Sigmoid colon (tissue), 7 donors: ENCODE data around the gene ATG101. TPM values are rescaled to one million over a fixed set of nuclear protein-coding genes. Genes with fewer than 3 reads are reported as not detected.

Source experiments
- DNase-seq: peaks from one replicate; pipeline ENCODE4 v3.0.0-alpha.2; 2019
- H3K27ac ChIP-seq, 4 donors: fragments of 200-600 bp; sonication (generic); one replicate each; pipeline ENCODE4 v1.5.1; 2016 to 2019; ENCODE audit warnings: mild to moderate bottlenecking in 1 of 4
- H3K27me3 ChIP-seq, 3 donors: fragments of 200-600 bp; sonication (generic); one replicate each; pipeline ENCODE4 v1.5.1; 2019; ENCODE audit warnings: mild to moderate bottlenecking in 1 of 3
- H3K36me3 ChIP-seq, 4 donors: fragments of 200-600 bp; sonication (generic); one replicate each; pipeline ENCODE4 v1.5.1; 2016 to 2019
- H3K4me1 ChIP-seq, 4 donors: fragments of 200-600 bp; sonication (generic); one replicate each; pipeline ENCODE4 v1.5.1; 2017 to 2019
- H3K4me3 ChIP-seq, 4 donors: fragments of 200-600 bp; sonication (generic); one replicate each; pipeline ENCODE4 v1.5.1; 2017 to 2019; ENCODE audit warnings: mild to moderate bottlenecking in 2 of 4, moderate library complexity in 1 of 4
- H3K9me3 ChIP-seq, 4 donors: fragments of 200-600 bp in 3 of 4; sonication (generic) in 3 of 4; one replicate each; pipeline versions ENCODE4 v1.5.1 to v1.6.1; 2013 to 2019
- EP300 ChIP-seq, 4 donors: sonication (generic); formaldehyde crosslinking; IDR thresholded peaks; one replicate each; pipeline ENCODE4 v1.6.1; 2017; ENCODE audit warnings: antibody characterized with exemption in 4 of 4
- POLR2A ChIP-seq, 2 donors: fragments of 450-650 bp; IDR thresholded peaks; one replicate each; pipeline ENCODE4 v1.6.1; 2016; ENCODE audit warnings: antibody characterized with exemption in 2 of 2, mild to moderate bottlenecking in 2 of 2, moderate library complexity in 2 of 2
- POLR2AphosphoS5 ChIP-seq, 4 donors: sonication (generic); formaldehyde crosslinking; IDR thresholded peaks; one replicate each; pipeline ENCODE4 v1.6.1; 2017; ENCODE audit warnings: antibody characterized with exemption in 4 of 4
- WGBS, 2 donors: extraction: QIAGEN DNeasy Blood & Tissue Kit; methylation state at CpG; one replicate each; pipeline ENCODE4 v1.1.7; 2013; 5-methylcytosine and 5-hydroxymethylcytosine counted together
- intact Hi-C: fragments of 100-400 bp; cut with DNase I; formaldehyde crosslinking; loops from one replicate; pipeline ENCODE4 v1.15.1; 2023
- polyA plus RNA-seq, 3 donors: library from polyadenylated mRNA; stranded (reverse); fragments of 200-250 nt; gene quantifications; one replicate each; pipeline ENCODE4 v1.2.3, GENCODE V29; 2013
- total RNA-seq, 4 donors: library from RNA; depleted of rRNA; stranded (reverse); fragments of >200 nt; gene quantifications; one replicate each; pipeline ENCODE4 v1.1.0, GENCODE V29; 2016
- TF ChIP-seq, protein P1 (sequence below), 4 experiments: fragments of 450-650 bp in 3 of 4; fragments of 200-600 bp in 1 of 4; IDR thresholded peaks; one replicate each; pipeline ENCODE4 v1.5.1; 2016 to 2019; ENCODE audit warnings: antibody characterized with exemption in 4 of 4, mild to moderate bottlenecking in 3 of 4, moderate library complexity in 2 of 4
- donor health status: healthy with polysubstance abuse.
- donor health status: Bipolar disorder and iron deficiency.
- donor health status: healthy.

The ATG101 gene
- total and polyA plus RNA-seq, 7 donors, result 30.2 to 64.5 (median 48.7) TPM

DNA sequence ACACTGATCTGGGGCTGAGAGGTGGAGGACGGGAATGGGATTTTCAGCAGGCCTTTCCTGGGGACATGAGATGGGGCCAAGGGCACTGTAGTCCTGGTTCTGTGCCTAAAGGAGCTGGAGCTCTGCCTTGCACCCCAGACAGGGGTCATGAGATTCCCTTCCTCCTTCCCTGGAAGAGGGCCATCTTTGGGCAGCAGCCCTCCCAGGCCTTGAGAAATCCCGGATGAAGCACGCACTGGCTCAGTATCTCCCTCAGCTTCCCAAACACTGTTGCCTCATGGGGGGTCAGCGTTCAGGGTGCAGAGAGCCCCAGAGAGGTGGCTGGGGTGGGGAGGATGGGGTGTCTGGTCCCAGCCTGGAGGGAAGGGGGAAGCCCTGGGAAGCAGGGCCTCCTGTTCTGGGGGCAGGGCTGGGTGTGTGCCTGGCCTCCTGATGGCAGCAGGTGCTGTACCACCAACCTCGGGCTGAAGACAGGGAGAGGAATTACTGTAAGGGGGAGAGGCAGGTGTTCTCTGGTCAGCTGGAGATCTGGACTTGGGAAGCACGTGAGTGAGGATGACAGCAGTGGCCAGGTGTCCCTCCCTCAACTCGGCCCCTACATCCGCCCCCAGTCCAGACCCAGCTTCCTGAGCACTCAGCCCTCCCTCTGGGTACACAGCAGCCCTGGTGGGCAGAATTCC, 26.9 kb upstream of the ATG101 start:
- intact Hi-C loops, result no loop called here
- H3K27ac ChIP-seq, result peak overlapping the region; percentile 90 to 96 (median 92)
- no peak for TF ChIP-seq EP300 (IDR thresholded peaks at IDR 0.05)
- TF ChIP-seq POLR2AphosphoS5 (IDR thresholded peaks at IDR 0.05), result no peak
- no peak for TF ChIP-seq POLR2A (IDR thresholded peaks at IDR 0.05)
- TF ChIP-seq, protein P1, sequence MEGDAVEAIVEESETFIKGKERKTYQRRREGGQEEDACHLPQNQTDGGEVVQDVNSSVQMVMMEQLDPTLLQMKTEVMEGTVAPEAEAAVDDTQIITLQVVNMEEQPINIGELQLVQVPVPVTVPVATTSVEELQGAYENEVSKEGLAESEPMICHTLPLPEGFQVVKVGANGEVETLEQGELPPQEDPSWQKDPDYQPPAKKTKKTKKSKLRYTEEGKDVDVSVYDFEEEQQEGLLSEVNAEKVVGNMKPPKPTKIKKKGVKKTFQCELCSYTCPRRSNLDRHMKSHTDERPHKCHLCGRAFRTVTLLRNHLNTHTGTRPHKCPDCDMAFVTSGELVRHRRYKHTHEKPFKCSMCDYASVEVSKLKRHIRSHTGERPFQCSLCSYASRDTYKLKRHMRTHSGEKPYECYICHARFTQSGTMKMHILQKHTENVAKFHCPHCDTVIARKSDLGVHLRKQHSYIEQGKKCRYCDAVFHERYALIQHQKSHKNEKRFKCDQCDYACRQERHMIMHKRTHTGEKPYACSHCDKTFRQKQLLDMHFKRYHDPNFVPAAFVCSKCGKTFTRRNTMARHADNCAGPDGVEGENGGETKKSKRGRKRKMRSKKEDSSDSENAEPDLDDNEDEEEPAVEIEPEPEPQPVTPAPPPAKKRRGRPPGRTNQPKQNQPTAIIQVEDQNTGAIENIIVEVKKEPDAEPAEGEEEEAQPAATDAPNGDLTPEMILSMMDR (IDR thresholded peaks at IDR 0.05), result no peak
- H3K4me3 ChIP-seq, result no peak overlapping the region
- H3K27me3 ChIP-seq, result no peaks in the 10 kb centered on the region
- peak; percentile 70 for DNase-seq
- peaks cover 0 to 66% (median 50%) of the 10 kb centered on the region in 4 donors for H3K4me1 ChIP-seq
- H3K9me3 ChIP-seq, result no peaks in the 10 kb centered on the region
- H3K36me3 ChIP-seq, result no peaks in the 10 kb centered on the region
- 79 to 85% methylated on average over 8 of the region's 8 CpGs for WGBS, 2 donors

DNA sequence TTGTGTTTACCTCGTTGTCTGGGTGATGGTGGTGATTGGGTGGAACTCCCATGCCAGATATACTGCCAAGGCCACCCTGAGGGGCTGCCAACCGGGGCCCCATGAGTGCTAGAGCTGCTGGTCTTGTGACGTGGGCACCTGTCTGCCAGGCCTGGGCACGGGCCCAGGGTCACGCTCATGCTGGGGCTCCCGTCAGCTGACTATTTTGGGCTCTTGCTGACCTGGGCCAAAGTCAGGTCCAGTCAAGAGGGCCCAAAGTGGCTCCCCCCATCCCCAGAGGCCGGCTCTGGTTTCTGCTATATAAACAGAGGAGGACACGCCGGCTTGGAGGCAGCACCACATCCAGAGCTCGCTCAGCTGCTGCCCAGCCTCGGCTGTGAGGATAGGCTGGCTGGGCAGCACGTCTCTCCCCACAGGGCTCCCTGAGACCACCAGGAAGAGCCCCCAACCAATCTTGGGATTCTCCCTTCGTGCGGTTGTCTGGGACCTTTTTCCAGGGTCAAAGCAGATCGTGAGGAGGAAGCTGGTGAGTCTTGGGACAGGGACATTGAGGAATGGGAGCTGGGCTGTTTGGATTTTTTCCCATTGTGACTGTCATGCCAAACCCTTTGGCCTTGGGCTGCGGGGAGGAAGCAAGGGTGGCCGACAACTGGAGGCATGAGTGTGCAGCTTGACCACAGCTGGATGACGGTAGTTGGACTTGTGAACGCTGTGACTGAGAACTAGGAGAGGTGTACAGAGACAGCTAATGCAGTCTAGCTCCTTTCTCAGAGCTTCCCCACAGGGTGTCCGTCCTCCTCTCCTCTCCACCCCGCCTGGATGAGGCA, 26.2 kb upstream of the ATG101 start:
- TF ChIP-seq POLR2A (IDR thresholded peaks at IDR 0.05) (no peak), EP300 (IDR thresholded peaks at IDR 0.05) (peak; percentile 47 to 96 (median 88)), POLR2AphosphoS5 (IDR thresholded peaks at IDR 0.05) (peak in 3 of 4 donors; percentile 39 to 72 (median 54))
- TF ChIP-seq, protein P1 (IDR thresholded peaks at IDR 0.05), result no peak
- 82 to 85% methylated on average over 21 of the region's 21 CpGs for WGBS, 2 donors
- peak; percentile 90 for DNase-seq
- peak overlapping the region in 2 of 4 donors; percentile 1 to 11 for H3K4me3 ChIP-seq
- H3K27ac ChIP-seq, result peak overlapping the region; percentile 90 to 96 (median 92)
- no peaks in the 10 kb centered on the region for H3K36me3 ChIP-seq
- H3K27me3 ChIP-seq, result no peaks in the 10 kb centered on the region
- peaks cover 0 to 59% (median 43%) of the 10 kb centered on the region in 4 donors for H3K4me1 ChIP-seq
- intact Hi-C loops, result no loop called here
- no peaks in the 10 kb centered on the region for H3K9me3 ChIP-seq

DNA sequence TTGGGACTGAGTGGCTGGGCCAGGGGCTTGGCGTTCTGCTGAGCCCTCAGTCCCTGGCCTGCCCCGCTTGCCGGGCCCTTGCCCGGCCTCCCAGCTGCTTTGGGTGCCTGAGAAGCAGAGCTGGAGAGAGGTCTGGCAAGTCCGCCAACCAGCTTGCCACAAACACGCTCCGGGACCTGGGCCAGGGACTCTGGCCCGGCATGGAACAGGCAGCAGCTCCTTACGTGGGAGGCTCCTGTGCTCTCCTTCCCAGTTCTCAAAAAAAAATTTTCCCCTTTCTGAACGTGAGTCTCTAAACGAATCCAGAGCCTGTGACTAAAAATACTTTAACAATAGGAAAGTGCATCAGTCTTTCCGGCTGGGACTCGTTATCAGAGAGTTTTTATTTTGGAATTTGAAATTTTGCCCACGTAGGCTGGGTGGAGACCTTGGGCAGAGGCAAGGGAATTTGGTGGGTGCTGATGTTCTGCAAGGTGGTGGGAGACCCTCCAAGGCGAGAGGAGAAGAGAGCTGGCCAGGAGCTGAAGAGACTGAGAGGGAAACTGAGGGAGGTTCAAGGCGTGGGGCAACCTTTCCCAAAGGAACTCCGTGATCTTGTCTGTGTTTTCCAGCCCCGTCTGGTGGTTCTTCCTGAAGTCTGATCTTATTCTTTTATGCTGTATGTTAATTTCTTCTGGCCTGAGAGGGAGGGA, 25.3 kb upstream of the ATG101 start:
- H3K4me1 ChIP-seq, result peaks cover 0 to 56% (median 41%) of the 10 kb centered on the region in 4 donors
- peak overlapping the region in 2 of 4 donors; percentile 1 to 11 for H3K4me3 ChIP-seq
- peak; percentile 97 for DNase-seq

DNA sequence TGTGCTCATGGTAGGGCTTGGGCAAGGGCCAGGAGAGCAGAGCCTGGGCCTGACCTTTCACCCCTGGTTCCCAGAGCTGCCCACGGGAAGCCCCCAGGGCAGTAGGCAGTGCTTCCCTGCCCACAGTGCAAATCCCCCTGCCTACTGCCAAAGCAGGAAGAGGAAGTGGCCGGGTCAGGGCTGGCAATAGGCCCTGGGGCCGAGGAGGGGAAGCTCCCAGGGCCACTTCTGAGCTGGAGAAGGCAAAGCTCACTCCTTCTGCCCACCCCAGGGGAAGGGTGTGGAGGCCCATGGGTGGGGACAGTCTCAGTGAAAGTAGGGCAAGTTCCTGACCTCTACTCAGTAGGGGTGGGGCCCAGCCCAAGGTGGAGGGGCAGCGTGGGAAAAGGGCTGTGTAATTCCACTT, 24.0 kb upstream of the ATG101 start:
- Histone ChIP-seq H3K4me1 (peaks cover 0 to 67% (median 51%) of the 10 kb centered on the region in 4 donors), H3K36me3 (no peaks in the 10 kb centered on the region), H3K27me3 (no peaks in the 10 kb centered on the region), H3K9me3 (no peaks in the 10 kb centered on the region), H3K27ac (peak overlapping the region; percentile 90 to 96 (median 92)), H3K4me3 (no peak overlapping the region)
- peak in 1 of 4 donors; percentile 9 for TF ChIP-seq POLR2AphosphoS5 (IDR thresholded peaks at IDR 0.05)
- TF ChIP-seq POLR2A (IDR thresholded peaks at IDR 0.05), result no peak
- no peak for TF ChIP-seq EP300 (IDR thresholded peaks at IDR 0.05)
- intact Hi-C loops, result no loop called here
- peak; percentile 78 for DNase-seq
- 8 to 24% methylated on average over 4 of the region's 4 CpGs for whole genome bisulfite sequencing, 2 donors

More for the DNA sequence above, 25.3 kb upstream of the ATG101 start:
- H3K27me3 ChIP-seq, result no peaks in the 10 kb centered on the region
- WGBS, 2 donors, result 80 to 82% methylated on average over 18 of the region's 18 CpGs
- peak overlapping the region; percentile 90 to 96 (median 92) for H3K27ac ChIP-seq
- H3K36me3 ChIP-seq, result no peaks in the 10 kb centered on the region
- no peaks in the 10 kb centered on the region for H3K9me3 ChIP-seq
- TF ChIP-seq POLR2A (IDR thresholded peaks at IDR 0.05), result peak in 1 of 2 donors; percentile 40
- peak; percentile 58 to 96 (median 75) for TF ChIP-seq EP300 (IDR thresholded peaks at IDR 0.05)
- TF ChIP-seq POLR2AphosphoS5 (IDR thresholded peaks at IDR 0.05), result peak; percentile 66 to 87 (median 78)
- TF ChIP-seq, protein P1 (IDR thresholded peaks at IDR 0.05), result no peak
- intact Hi-C loops, result no loop called here
